Ovary (tissue), 3 donors: ENCODE results near the gene KRTAP3-1.

Experiments
- POLR2A ChIP-seq: fragments of 450-650 bp; IDR thresholded peaks from one replicate; pipeline ENCODE4 v1.6.1; 2017; ENCODE audit warnings: antibody characterized with exemption, mild to moderate bottlenecking, moderate library complexity
- TF ChIP-seq, protein P1 (sequence below), 3 donors: fragments of 450-650 bp in 2 of 3; fragments of 200-600 bp in 1 of 3; IDR thresholded peaks; one replicate each; pipeline versions ENCODE4 v1.5.1 to v1.8.0; 2016 to 2022; ENCODE audit warnings: antibody characterized with exemption in 3 of 3, mild to moderate bottlenecking in 1 of 3
- donor health status: DM: no; HTN: no; CAD: no.

- TF ChIP-seq, protein P1, sequence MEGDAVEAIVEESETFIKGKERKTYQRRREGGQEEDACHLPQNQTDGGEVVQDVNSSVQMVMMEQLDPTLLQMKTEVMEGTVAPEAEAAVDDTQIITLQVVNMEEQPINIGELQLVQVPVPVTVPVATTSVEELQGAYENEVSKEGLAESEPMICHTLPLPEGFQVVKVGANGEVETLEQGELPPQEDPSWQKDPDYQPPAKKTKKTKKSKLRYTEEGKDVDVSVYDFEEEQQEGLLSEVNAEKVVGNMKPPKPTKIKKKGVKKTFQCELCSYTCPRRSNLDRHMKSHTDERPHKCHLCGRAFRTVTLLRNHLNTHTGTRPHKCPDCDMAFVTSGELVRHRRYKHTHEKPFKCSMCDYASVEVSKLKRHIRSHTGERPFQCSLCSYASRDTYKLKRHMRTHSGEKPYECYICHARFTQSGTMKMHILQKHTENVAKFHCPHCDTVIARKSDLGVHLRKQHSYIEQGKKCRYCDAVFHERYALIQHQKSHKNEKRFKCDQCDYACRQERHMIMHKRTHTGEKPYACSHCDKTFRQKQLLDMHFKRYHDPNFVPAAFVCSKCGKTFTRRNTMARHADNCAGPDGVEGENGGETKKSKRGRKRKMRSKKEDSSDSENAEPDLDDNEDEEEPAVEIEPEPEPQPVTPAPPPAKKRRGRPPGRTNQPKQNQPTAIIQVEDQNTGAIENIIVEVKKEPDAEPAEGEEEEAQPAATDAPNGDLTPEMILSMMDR (IDR thresholded peaks at IDR 0.05): no peak
- no peak for TF ChIP-seq POLR2A
These were observed 28.8 kb downstream of the KRTAP3-1 start for GRCh38 chr17:40980117-40980516.
